Subcutaneous adipose tissue (tissue), 4 donors: ENCODE data around the gene UPK3A. TPM values are rescaled to one million over a fixed set of nuclear protein-coding genes. Genes with fewer than 3 reads are reported as not detected.

Source experiments
- CTCF ChIP-seq: fragments of 450-650 bp; IDR thresholded peaks from one replicate; pipeline ENCODE4 v1.5.1; 2016; ENCODE audit warnings: low read depth, mild to moderate bottlenecking, control low read depth, antibody characterized with exemption, moderate library complexity
- total RNA-seq, 4 donors: library from RNA; depleted of rRNA; stranded (reverse); fragments of >200 nt; gene quantifications; one replicate each; pipeline ENCODE4 v1.1.0, GENCODE V29; 2016

The UPK3A gene
- not detected for total RNA-seq

DNA sequence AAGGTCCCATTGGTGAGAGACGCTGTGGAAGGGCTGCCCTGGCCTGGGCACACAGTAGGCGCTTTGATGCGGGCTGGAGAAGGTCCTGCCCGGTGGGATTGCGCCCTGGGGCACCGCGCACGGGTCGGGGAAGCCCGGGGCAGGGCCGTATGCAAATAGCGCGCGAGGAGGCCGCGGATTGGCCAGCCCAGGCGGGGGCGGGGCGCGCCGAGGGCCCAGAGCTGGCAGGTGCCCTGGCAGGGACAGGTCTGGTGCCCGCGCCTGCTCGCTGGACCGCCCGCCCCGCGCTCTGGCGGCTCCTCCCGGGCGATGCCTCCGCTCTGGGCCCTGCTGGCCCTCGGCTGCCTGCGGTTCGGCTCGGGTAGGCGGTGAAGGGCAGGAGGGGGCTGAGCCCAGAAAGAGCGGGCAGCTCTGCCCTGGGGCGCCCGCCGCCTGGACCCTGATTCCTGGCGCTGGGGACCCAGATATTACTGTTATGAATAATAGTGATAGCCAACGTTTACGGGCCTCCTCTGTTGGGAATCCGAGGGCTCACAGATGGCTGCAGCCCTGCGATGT, at the start of gene UPK3A:
Gene UPK3A (plus strand): TSS at position 245 of the 558 bp plus-strand sequence. CDS start 65 bp downstream, at position 310.
- no peak for TF ChIP-seq CTCF

DNA sequence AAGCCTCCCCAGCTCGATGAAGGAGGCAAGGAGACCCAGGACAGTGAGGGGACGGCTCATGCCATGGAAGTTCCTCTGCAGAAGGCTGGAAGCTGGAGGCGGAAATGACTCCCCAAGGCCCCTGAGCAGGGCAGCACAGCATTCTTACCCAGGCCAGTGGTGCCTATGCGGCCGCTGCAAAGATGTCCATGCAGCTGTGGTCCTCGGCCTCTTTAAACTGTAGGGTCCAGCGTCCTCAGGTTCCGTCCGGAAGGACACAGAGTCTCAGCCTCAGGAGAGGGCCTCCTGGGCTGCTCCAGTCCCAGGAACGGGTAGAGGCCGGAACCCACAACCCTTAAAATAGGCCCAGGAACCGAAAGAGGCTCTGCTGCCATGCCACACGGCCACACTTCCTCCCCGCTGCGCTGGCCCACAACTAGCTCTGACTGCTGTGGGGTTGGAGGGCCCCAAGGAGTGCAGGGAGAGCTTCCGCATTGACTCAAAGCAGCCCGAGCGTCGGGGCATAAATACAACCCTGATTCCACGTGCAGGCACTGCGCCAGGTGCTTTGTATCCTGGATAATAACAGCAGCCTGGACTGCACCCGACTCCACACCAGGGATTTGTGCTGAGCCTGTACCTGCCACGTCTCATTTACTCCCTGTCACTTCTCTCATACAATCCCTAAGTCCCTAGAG, 49.5 kb upstream of the UPK3A start:
- TF ChIP-seq CTCF, result no peak

- no peak for TF ChIP-seq CTCF
Measured at GRCh38 chr22:45235851-45236342, 48.9 kb upstream of the UPK3A start.

DNA sequence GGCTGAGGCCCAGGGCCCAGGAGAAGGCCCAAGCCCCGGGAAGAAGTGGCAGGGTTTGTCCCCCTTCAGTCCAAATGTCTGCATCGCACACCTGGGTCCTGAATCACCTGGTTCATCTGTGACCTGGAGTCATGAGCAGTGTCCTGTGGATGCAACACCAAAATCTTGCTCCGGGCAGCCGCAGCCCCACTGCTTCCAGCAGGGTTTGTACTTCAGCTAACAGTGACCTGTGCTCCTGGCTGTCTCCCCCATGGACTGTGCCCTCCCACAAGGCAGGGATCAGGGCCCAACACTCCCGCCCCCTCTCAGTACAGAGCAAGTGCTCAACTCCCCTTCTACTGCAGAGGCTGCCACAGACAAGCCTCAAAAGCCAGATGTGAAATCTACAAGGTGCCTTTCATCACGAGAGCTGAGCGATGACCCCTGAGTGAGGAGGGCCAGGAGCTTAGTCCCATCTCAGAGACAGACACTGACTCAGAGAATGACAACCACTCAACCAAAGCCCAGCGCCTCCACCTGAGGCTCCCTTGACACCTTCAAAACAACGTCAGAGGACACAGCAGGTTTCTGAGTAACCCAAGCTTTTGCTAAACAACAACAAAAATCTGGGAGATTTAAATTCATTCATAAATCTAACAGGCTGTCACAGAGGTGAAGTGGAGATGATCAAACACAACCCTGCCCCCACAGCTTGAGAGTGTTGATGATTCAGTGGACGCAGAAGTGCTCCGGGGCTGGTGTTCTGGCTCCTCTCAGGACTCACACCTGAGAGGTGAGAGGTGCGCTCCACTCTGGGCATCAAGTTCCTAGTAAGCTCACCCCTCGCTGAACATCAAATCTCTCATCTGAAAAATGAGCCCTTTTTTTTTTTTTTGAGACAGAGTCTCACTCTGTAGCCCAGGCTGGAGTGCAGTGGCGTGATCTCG, 47.4 kb upstream of the UPK3A start:
- TF ChIP-seq CTCF, result no peak

DNA sequence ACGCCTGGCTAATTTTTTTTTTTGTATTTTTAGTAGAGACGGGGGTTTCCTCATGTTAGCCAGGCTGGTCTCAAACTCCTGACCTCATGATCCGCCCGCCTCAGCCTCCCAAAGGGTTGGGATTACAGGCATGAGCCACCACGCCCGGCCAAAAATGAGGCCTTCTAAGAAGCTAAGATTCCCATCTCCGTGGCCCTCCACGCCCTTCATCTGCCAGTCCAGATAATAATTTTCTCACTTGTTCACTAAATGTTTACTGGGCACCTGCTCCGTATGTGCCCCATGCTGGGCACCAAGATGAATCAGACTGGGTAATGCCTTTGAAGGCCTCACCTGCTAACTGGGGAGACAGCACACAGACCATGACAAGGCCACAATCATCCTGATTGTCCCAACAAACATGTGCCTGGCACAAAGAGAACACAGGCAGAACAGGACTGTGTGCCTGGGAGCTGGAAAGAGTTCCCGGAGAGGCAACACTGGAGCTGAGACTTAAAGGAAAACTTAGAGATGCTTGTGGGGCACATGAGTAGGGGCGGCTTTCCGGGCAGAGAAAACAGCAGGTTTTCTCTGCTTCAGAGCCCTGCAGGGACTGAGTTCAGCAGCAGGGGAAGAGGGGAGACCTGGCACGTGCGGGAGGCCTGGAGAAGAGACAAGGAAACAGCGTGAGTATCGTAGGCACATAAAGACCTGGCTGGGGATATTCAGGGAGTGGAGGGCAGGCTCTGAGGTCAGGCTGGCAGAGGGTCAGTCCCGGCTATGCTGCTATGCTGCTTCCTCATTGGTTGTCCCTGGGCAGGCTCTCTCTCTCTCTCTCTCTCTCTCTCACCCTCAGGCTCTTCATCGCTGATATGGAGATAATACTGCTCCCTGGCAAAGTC, 46.4 kb upstream of the UPK3A start:
- no peak for TF ChIP-seq CTCF

- TF ChIP-seq CTCF, result no peak
Measured at GRCh38 chr22:45238957-45239680, 45.6 kb upstream of the UPK3A start.
